Mesenchymal stem cell (in vitro differentiated cells and primary cell): ENCODE measurements around the gene DIRAS1.

Source experiments
- DNase-seq: peaks from one replicate; pipeline ENCODE4 v3.0.0-alpha.2; 2013
- H2AFZ ChIP-seq: one replicate; pipeline ENCODE4 v1.6.1; 2013; ENCODE audit warnings: low read depth, mild to moderate bottlenecking, control low read depth, inconsistent platforms, low read length, moderate library complexity
- H2AK5ac ChIP-seq: 2 replicates; pipeline ENCODE4 v1.6.1; 2013; ENCODE audit warnings: low read length, moderate library complexity, mild to moderate bottlenecking, inconsistent platforms; ENCODE audit not compliant: severe bottlenecking
- H2BK120ac ChIP-seq: one replicate; pipeline ENCODE4 v1.6.1; 2013; ENCODE audit warnings: low read depth, mild to moderate bottlenecking, inconsistent platforms, low read length, moderate library complexity
- H2BK12ac ChIP-seq, 2 experiments: one replicate each; pipeline ENCODE4 v1.6.1; 2013; ENCODE audit warnings: inconsistent platforms in 2 of 2, low read length in 2 of 2, mild to moderate bottlenecking in 2 of 2, moderate library complexity in 2 of 2, control low read depth in 1 of 2
- H2BK15ac ChIP-seq: one replicate; pipeline ENCODE4 v1.6.1; 2013; ENCODE audit warnings: mild to moderate bottlenecking, low read depth, inconsistent platforms; ENCODE audit not compliant: poor library complexity, severe bottlenecking
- H2BK5ac ChIP-seq: 2 replicates; pipeline ENCODE4 v1.6.1; 2013; ENCODE audit warnings: low read depth, mild to moderate bottlenecking, low read length, control low read depth, inconsistent platforms; ENCODE audit not compliant: poor library complexity, severe bottlenecking
- H3K14ac ChIP-seq, 2 experiments: one replicate each; pipeline ENCODE4 v1.6.1; 2013; ENCODE audit warnings: inconsistent platforms in 2 of 2, low read length in 2 of 2, control low read depth in 1 of 2, mild to moderate bottlenecking in 1 of 2, moderate library complexity in 1 of 2
- H3K18ac ChIP-seq, 2 experiments: one replicate each; pipeline ENCODE4 v1.6.1; 2013; ENCODE audit warnings: inconsistent platforms in 2 of 2, low read length in 2 of 2, control low read depth in 1 of 2, low read depth in 1 of 2, mild to moderate bottlenecking in 1 of 2
- H3K23ac ChIP-seq, 2 experiments: one replicate each; pipeline ENCODE4 v1.6.1; 2013; ENCODE audit warnings: inconsistent platforms in 2 of 2, low read length in 2 of 2, mild to moderate bottlenecking in 2 of 2, moderate library complexity in 2 of 2, control low read depth in 1 of 2
- H3K27ac ChIP-seq: 2 replicates; pipeline ENCODE4 v1.5.1; 2013; ENCODE audit warnings: mild to moderate bottlenecking, moderate library complexity, low read length, control low read depth, inconsistent platforms; ENCODE audit not compliant: poor library complexity, severe bottlenecking
- H3K27me3 ChIP-seq, 2 experiments: 2 replicates each; pipeline versions ENCODE4 v1.6.1 to v1.7.0; 2013; ENCODE audit warnings: low read length in 2 of 2, mild to moderate bottlenecking in 2 of 2, moderate library complexity in 2 of 2, control low read depth in 1 of 2, inconsistent platforms in 1 of 2; ENCODE audit not compliant: control insufficient read depth in 1 of 2, insufficient read depth in 1 of 2
- H3K36me3 ChIP-seq, 2 experiments: 2 replicates each; pipeline versions ENCODE4 v1.6.1 to v1.7.0; 2013; ENCODE audit warnings: low read length in 2 of 2, control low read depth in 1 of 2, inconsistent platforms in 1 of 2, low read depth in 1 of 2, mild to moderate bottlenecking in 1 of 2; ENCODE audit not compliant: insufficient read depth in 2 of 2, control insufficient read depth in 1 of 2
- H3K4ac ChIP-seq, 2 experiments: one replicate each; pipeline ENCODE4 v1.6.1; 2013; ENCODE audit warnings: inconsistent platforms in 2 of 2, low read length in 2 of 2, mild to moderate bottlenecking in 2 of 2, moderate library complexity in 2 of 2, control low read depth in 1 of 2, low read depth in 1 of 2
- H3K4me1 ChIP-seq: 2 replicates; pipeline ENCODE4 v1.6.1; 2013; ENCODE audit warnings: low read depth, low read length, control low read depth; ENCODE audit not compliant: control insufficient read depth, insufficient read depth
- H3K4me2 ChIP-seq: 2 replicates; pipeline ENCODE4 v1.6.1; 2013; ENCODE audit warnings: low read length, mild to moderate bottlenecking, inconsistent platforms; ENCODE audit not compliant: poor library complexity, severe bottlenecking
- H3K4me3 ChIP-seq, 2 experiments: 2 replicates each; pipeline versions ENCODE4 v1.5.1 to v1.7.0; 2013; ENCODE audit warnings: low read length in 2 of 2, mild to moderate bottlenecking in 2 of 2, control low read depth in 1 of 2, low read depth in 1 of 2; ENCODE audit not compliant: insufficient read depth in 1 of 2
- H3K79me1 ChIP-seq: replicated peaks from 2 replicates; pipeline ENCODE4 v1.6.1; 2013; ENCODE audit warnings: mild to moderate bottlenecking, control low read depth, low read length, inconsistent platforms; ENCODE audit not compliant: poor library complexity, severe bottlenecking
- H3K9ac ChIP-seq: 2 replicates; pipeline ENCODE4 v1.7.0; 2013; ENCODE audit warnings: mild to moderate bottlenecking, low read length, moderate library complexity
- H3K9me3 ChIP-seq: 2 replicates; pipeline ENCODE4 v1.7.0; 2013; ENCODE audit warnings: mild to moderate bottlenecking, low read length; ENCODE audit not compliant: control insufficient read depth
- H4K8ac ChIP-seq: one replicate; pipeline ENCODE4 v1.6.1; 2013; ENCODE audit warnings: inconsistent platforms, mild to moderate bottlenecking, low read length, moderate library complexity
- H4K91ac ChIP-seq: one replicate; pipeline ENCODE4 v1.6.1; 2013; ENCODE audit warnings: mild to moderate bottlenecking, low read length, inconsistent platforms
- WGBS: methylation state at CpG from one replicate; pipeline ENCODE4 v1.1.7; 2013; ENCODE audit warnings: mixed read lengths; 5-methylcytosine and 5-hydroxymethylcytosine counted together

DIRAS1 gene

DNA sequence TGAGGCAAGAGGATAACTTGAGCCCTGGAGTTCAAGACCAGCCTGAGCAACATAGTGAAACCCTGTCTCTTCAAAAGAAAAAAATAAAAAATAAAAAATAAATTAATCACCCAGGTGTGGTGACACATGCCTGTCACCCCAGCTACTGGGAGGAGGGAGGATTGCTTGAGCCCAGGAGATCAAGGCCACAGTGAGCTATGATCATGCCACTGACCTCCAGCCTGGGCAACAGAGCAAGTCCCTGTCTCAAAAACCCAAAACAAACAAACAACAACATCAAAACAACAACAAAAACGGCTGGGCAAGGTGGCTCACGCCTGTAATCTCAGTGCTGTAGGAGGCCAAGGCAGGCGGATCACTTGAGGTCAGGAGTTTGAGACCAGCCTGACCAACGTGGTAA is 22.9 kb upstream of the DIRAS1 start:
- H3K4me2 ChIP-seq: no peak overlapping the region
- no peak overlapping the region for H3K23ac ChIP-seq
- 50% methylated on average over 1 of the region's 4 CpGs for WGBS

DNA sequence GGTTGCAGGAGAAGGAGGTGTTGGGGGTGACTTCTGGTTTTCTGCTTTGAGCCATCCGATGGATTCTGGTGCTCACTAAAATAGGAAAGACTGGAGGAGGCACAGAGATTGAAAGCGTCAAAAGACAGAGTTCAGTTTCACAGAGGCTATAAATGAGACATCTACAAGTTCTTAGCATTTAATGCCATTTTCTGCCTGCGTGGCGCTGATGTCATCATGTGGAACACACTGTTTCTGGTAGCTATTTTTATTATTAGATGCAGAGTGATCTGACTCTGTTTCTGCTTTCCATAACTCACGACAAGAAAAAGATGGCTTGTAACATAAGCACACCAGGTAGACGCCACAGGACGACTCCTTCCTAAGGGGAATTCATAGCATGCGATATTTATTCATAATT is 21.9 kb upstream of the DIRAS1 start:
- Histone ChIP-seq H3K14ac (no peak overlapping the region), H2BK15ac (no peak overlapping the region), H2BK5ac (no peak overlapping the region), H2BK120ac (no peak overlapping the region), H3K27me3 (peaks cover 9 to 18% of the 10 kb centered on the region in 2 experiments), H3K4me2 (no peak overlapping the region), H3K9me3 (no peaks in the 10 kb centered on the region), H2AK5ac (no peak overlapping the region), H3K36me3 (no peaks in the 10 kb centered on the region), H2AFZ (no peak overlapping the region), H3K4me3 (no peak overlapping the region), H3K4me1 (peaks cover 10% of the 10 kb centered on the region), H3K18ac (no peak overlapping the region), H2BK12ac (no peak overlapping the region), H3K4ac (no peak overlapping the region), H4K91ac (no peak overlapping the region), H3K27ac (no peak overlapping the region), H3K23ac (no peak overlapping the region), H3K9ac (no peak overlapping the region), H3K79me1 (peaks cover 9% of the 10 kb centered on the region), H4K8ac (no peak overlapping the region)
- whole genome bisulfite sequencing: 79% methylated on average over 8 of the region's 8 CpGs
- DNase-seq: no peak

More for the DNA sequence above, 22.9 kb upstream of the DIRAS1 start:
- Histone ChIP-seq H3K79me1 (peaks cover 5% of the 10 kb centered on the region), H3K36me3 (no peaks in the 10 kb centered on the region), H2AFZ (no peak overlapping the region), H3K14ac (no peak overlapping the region), H3K4me1 (peaks cover 8% of the 10 kb centered on the region), H4K91ac (no peak overlapping the region), H4K8ac (no peak overlapping the region), H3K9me3 (no peaks in the 10 kb centered on the region), H2BK15ac (no peak overlapping the region), H2BK120ac (no peak overlapping the region), H3K27ac (no peak overlapping the region), H3K4ac (no peak overlapping the region), H2BK5ac (no peak overlapping the region), H3K18ac (no peak overlapping the region), H3K4me3 (no peak overlapping the region), H3K9ac (no peak overlapping the region), H2AK5ac (no peak overlapping the region), H2BK12ac (no peak overlapping the region), H3K27me3 (peaks cover 9 to 22% of the 10 kb centered on the region in 2 experiments)
- no peak for DNase-seq

DNA sequence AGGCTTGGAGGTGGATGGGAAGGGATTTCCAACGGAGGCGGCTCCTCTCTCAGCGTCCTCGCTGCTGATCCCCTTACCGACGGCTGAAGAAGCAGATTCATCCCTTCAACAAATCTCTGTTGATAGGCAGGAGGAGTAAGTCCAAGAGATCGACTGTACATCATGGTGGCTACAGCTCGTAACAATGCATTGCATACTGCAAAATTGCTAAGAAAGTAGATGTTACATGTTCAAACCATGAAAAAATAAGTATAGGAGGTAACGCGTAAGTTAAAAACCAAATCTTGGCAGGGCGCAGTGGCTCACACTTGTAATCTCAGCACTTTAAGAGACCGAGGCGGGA is 19.1 kb upstream of the DIRAS1 start:
- Histone ChIP-seq H4K8ac (no peak overlapping the region), H2BK12ac (no peak overlapping the region), H3K4ac (no peak overlapping the region), H2AFZ (no peak overlapping the region), H3K4me3 (no peak overlapping the region), H2BK15ac (no peak overlapping the region), H2BK5ac (no peak overlapping the region), H3K9me3 (peaks cover 4% of the 10 kb centered on the region), H2BK120ac (no peak overlapping the region), H3K18ac (no peak overlapping the region), H3K9ac (no peak overlapping the region), H3K14ac (no peak overlapping the region), H2AK5ac (no peak overlapping the region), H3K4me2 (no peak overlapping the region), H3K36me3 (peaks cover 18 to 20% of the 10 kb centered on the region in 2 experiments), H3K27ac (no peak overlapping the region), H3K79me1 (peaks cover 26% of the 10 kb centered on the region), H3K4me1 (peaks cover 10% of the 10 kb centered on the region), H4K91ac (no peak overlapping the region), H3K27me3 (peaks cover 9 to 10% of the 10 kb centered on the region in 2 experiments), H3K23ac (no peak overlapping the region)
- WGBS: 53% methylated on average over 13 of the region's 13 CpGs
- DNase-seq: no peak

DNA sequence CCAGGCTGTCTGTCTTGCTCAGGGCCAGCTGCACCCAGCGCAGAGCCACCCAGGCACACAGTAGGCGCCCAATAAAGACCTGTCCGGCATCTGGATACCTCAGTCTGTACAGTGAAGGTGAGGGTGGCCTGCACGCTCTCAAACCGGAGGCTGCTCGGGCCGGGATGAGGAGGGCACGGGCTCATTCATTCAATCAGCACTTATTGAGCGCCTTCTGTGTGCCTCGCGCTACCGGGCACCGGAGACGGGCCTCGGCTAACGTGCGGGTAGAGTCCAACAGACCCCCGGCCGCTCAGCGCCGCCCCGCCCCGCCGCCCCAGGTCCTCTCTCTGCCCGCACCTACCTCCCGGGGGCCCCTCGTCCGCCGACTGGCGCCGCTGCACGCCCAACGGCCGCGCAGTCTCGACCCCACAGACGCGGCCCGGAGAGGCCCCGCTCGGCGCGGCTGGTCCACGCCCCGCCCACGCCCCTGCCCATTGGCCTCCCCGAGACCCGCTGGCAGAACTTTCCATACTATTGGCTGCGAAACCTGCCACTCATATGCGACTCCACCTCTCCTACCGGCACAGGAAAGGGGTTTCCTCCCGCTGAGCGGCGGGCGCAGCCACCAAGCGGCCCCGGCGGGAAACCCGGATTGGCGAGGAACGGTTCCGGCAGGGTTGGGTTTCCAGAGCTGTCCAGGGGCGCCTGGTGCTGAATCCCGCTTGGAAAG is 18.6 kb upstream of the DIRAS1 start, which contains the start of gene SLC39A3:
Gene SLC39A3 (minus strand): TSS at position 416 of the 712 bp plus-strand sequence. CDS start 2,760 bp downstream, outside the sequence.
- Histone ChIP-seq H2BK12ac (no peak within 1 kb of the TSS), H3K9me3 (peaks cover 4% of the 10 kb centered on the region), H3K4ac (peak within 1 kb of the TSS in 1 of 2 experiments; percentile 60), H3K4me1 (peaks cover 10% of the 10 kb centered on the region), H3K27me3 (peaks cover 9% of the 10 kb centered on the region in 2 experiments), H3K23ac (peak within 1 kb of the TSS in 1 of 2 experiments; percentile 3), H3K9ac (peak within 1 kb of the TSS; percentile 90), H4K8ac (peak within 1 kb of the TSS; percentile 70), H3K4me2 (peak within 1 kb of the TSS; percentile 68), H2BK5ac (no peak within 1 kb of the TSS), H3K79me1 (peaks cover 28% of the 10 kb centered on the region), H2AFZ (peak within 1 kb of the TSS; percentile 66), H3K27ac (peak within 1 kb of the TSS; percentile 5), H3K14ac (peak within 1 kb of the TSS in 1 of 2 experiments; percentile 86), H4K91ac (peak within 1 kb of the TSS; percentile 57), H3K36me3 (peaks cover 23 to 25% of the 10 kb centered on the region in 2 experiments), H3K4me3 (peak within 1 kb of the TSS; percentile 93 to 98), H2BK15ac (no peak within 1 kb of the TSS), H2AK5ac (no peak within 1 kb of the TSS), H3K18ac (peak within 1 kb of the TSS; percentile 62 to 85), H2BK120ac (peak within 1 kb of the TSS; percentile 57)
- peak; percentile 99 for DNase-seq
- 1% methylated on average over 61 of the region's 64 CpGs for WGBS
